OCI-LY1 (cell line): Measurements from ENCODE around the gene S100A10.

ENCODE experiments used
- H2AFZ ChIP-seq: fragments of 200-600 bp; sonication (generic), shearing (Covaris generic); 2 replicates; pipeline ENCODE4 v1.6.0; 2014; ENCODE audit warnings: antibody characterized with exemption, mild to moderate bottlenecking, low read length
- H3F3A ChIP-seq: fragments of 200-600 bp; sonication (generic), shearing (Covaris generic); 2 replicates; pipeline ENCODE4 v1.6.0; 2014; ENCODE audit warnings: mild to moderate bottlenecking, antibody characterized with exemption, low read length, moderate library complexity; ENCODE audit not compliant: insufficient read depth
- H3K27ac ChIP-seq: fragments of 200-600 bp; sonication (generic); 2 replicates; pipeline ENCODE4 v1.5.1; 2014; ENCODE audit warnings: low read length, mixed run types, mild to moderate bottlenecking, low read depth; ENCODE audit not compliant: poor library complexity, severe bottlenecking
- H3K27me3 ChIP-seq: fragments of 200-600 bp; sonication (generic); 2 replicates; pipeline ENCODE4 v1.6.0; 2014; ENCODE audit warnings: antibody characterized with exemption, mild to moderate bottlenecking, low read length, moderate library complexity; ENCODE audit not compliant: insufficient read depth
- H3K36me3 ChIP-seq: fragments of 200-600 bp; sonication (generic); 2 replicates; pipeline ENCODE4 v1.6.1; 2014; ENCODE audit warnings: mild to moderate bottlenecking, antibody characterized with exemption, low read length, moderate library complexity, mixed read lengths; ENCODE audit not compliant: insufficient read depth
- H3K4me1 ChIP-seq: fragments of 200-600 bp; sonication (generic); 2 replicates; pipeline ENCODE4 v1.5.1; 2014; ENCODE audit warnings: mild to moderate bottlenecking, low read length, moderate library complexity; ENCODE audit not compliant: insufficient read depth, severe bottlenecking
- H3K4me2 ChIP-seq: fragments of 200-600 bp; sonication (generic), shearing (Covaris generic); 2 replicates; pipeline ENCODE4 v1.6.1; 2014; ENCODE audit warnings: low read length
- H3K4me3 ChIP-seq: fragments of 200-600 bp; sonication (generic); 2 replicates; pipeline ENCODE4 v1.5.1; 2014; ENCODE audit warnings: low read length, low read depth, mild to moderate bottlenecking, mixed read lengths; ENCODE audit not compliant: poor library complexity, severe bottlenecking
- H3K79me2 ChIP-seq: fragments of 200-600 bp; shearing (Covaris generic); 2 replicates; pipeline ENCODE4 v1.6.1; 2016; ENCODE audit warnings: mixed run types, low read length, mixed read lengths; ENCODE audit not compliant: insufficient read depth
- H3K9ac ChIP-seq: fragments of 200-600 bp; sonication (generic), shearing (Covaris generic); 2 replicates; pipeline ENCODE4 v1.6.1; 2014; ENCODE audit warnings: mild to moderate bottlenecking, low read length, mixed read lengths
- H3K9me2 ChIP-seq: fragments of 200-600 bp; sonication (generic), shearing (Covaris generic); 2 replicates; pipeline ENCODE4 v1.6.1; 2014; ENCODE audit warnings: low read depth, mild to moderate bottlenecking, low read length, mixed read lengths
- H3K9me3 ChIP-seq: fragments of 200-600 bp; shearing (Covaris generic); 2 replicates; pipeline ENCODE4 v1.6.1; 2014; ENCODE audit warnings: low read length, mixed read lengths
- H4K20me1 ChIP-seq: fragments of 200-600 bp; sonication (generic), shearing (Covaris generic); 2 replicates; pipeline ENCODE4 v1.6.0; 2016; ENCODE audit warnings: mild to moderate bottlenecking, low read length; ENCODE audit not compliant: insufficient read depth
- EZH2 ChIP-seq: fragments of 200-600 bp; sonication (generic), shearing (Covaris generic); IDR thresholded peaks from 2 replicates; pipeline ENCODE4 v1.8.0; 2017; ENCODE audit warnings: borderline replicate concordance, mixed run types, mild to moderate bottlenecking, antibody characterized with exemption, low read length, moderate library complexity, mixed read lengths
- TF ChIP-seq, protein P1 (sequence below): fragments of 200-600 bp; sonication (generic), shearing (Covaris generic); IDR thresholded peaks from 2 replicates; pipeline ENCODE4 v1.5.1; 2017; ENCODE audit warnings: mild to moderate bottlenecking, antibody characterized with exemption, low read length, moderate library complexity, mixed read lengths

The S100A10 gene

GRCh38 chr1:151993734-151994496 is at the start of gene S100A10:
S100A10 (minus strand) TSS chr1:151993859; CDS start chr1:151986230, 7,629 bp downstream.
- no peak within 1 kb of the TSS for H3K27ac ChIP-seq

DNA sequence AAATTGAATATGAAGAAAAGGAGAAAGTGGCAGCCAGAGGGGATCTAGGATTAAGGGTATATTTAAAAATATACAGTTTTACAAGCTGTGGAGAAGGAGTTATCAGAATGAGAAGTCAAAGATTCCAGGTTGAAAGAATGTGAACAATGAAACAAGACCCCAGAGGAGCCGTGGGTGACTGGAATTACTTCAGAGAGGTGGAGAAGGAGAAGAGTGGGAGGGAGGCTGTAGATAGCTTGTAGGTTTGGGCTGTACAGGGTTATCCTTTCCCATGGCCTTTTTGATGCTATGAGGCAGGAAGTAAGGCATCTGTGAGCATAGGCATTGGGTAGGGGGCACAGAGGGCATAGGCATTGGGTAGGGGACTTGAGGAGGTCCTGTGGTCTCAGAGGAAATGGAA is 48.4 kb upstream of the S100A10 start:
- H3K4me3 ChIP-seq, result no peak overlapping the region
- peaks cover 10% of the 10 kb centered on the region for H3K4me1 ChIP-seq
- no peaks in the 10 kb centered on the region for H3K9me3 ChIP-seq
- H3K9ac ChIP-seq, result no peak overlapping the region
- no peaks in the 10 kb centered on the region for H3K27me3 ChIP-seq
- H3K9me2 ChIP-seq, result no peaks in the 10 kb centered on the region
- no peak overlapping the region for H3K4me2 ChIP-seq
- no peak overlapping the region for H3K27ac ChIP-seq
- H2AFZ ChIP-seq, result no peak overlapping the region
- no peaks in the 10 kb centered on the region for H3F3A ChIP-seq
- no peaks in the 10 kb centered on the region for H3K36me3 ChIP-seq
- H3K79me2 ChIP-seq, result no peaks in the 10 kb centered on the region
- H4K20me1 ChIP-seq, result no peaks in the 10 kb centered on the region
- TF ChIP-seq, protein P1, sequence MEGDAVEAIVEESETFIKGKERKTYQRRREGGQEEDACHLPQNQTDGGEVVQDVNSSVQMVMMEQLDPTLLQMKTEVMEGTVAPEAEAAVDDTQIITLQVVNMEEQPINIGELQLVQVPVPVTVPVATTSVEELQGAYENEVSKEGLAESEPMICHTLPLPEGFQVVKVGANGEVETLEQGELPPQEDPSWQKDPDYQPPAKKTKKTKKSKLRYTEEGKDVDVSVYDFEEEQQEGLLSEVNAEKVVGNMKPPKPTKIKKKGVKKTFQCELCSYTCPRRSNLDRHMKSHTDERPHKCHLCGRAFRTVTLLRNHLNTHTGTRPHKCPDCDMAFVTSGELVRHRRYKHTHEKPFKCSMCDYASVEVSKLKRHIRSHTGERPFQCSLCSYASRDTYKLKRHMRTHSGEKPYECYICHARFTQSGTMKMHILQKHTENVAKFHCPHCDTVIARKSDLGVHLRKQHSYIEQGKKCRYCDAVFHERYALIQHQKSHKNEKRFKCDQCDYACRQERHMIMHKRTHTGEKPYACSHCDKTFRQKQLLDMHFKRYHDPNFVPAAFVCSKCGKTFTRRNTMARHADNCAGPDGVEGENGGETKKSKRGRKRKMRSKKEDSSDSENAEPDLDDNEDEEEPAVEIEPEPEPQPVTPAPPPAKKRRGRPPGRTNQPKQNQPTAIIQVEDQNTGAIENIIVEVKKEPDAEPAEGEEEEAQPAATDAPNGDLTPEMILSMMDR, result no peak
- no peak for TF ChIP-seq EZH2

More at GRCh38 chr1:151993734-151994496, at the start of gene S100A10:
- Histone ChIP-seq H4K20me1 (no peaks in the 10 kb centered on the region), H2AFZ (no peak within 1 kb of the TSS), H3K79me2 (no peaks in the 10 kb centered on the region), H3F3A (no peaks in the 10 kb centered on the region), H3K9me2 (no peaks in the 10 kb centered on the region), H3K9me3 (no peaks in the 10 kb centered on the region), H3K9ac (peak within 1 kb of the TSS; percentile 38; the same call in 1 of the 2 replicates), H3K4me1 (peaks cover 17% of the 10 kb centered on the region), H3K36me3 (no peaks in the 10 kb centered on the region), H3K4me2 (peak within 1 kb of the TSS; percentile 50), H3K4me3 (peak within 1 kb of the TSS; percentile 59), H3K27me3 (no peaks in the 10 kb centered on the region)
- TF ChIP-seq EZH2, result no peak
- TF ChIP-seq, protein P1, result no peak

- no peaks in the 10 kb centered on the region for H3K9me3 ChIP-seq
- no peak overlapping the region for H3K4me2 ChIP-seq
- H3K27ac ChIP-seq, result no peak overlapping the region
- H2AFZ ChIP-seq, result no peak overlapping the region
- TF ChIP-seq EZH2, result no peak
- H3K79me2 ChIP-seq, result no peaks in the 10 kb centered on the region
- peaks cover 31% of the 10 kb centered on the region for H3K4me1 ChIP-seq
- no peaks in the 10 kb centered on the region for H3F3A ChIP-seq
- H3K36me3 ChIP-seq, result no peaks in the 10 kb centered on the region
- H3K27me3 ChIP-seq, result no peaks in the 10 kb centered on the region
- no peaks in the 10 kb centered on the region for H4K20me1 ChIP-seq
- no peaks in the 10 kb centered on the region for H3K9me2 ChIP-seq
- no peak overlapping the region for H3K9ac ChIP-seq
- no peak overlapping the region for H3K4me3 ChIP-seq
Observed at GRCh38 chr1:152039886-152040285, 46.2 kb upstream of the S100A10 start.

GRCh38 chr1:152039461-152039860 is 45.8 kb upstream of the S100A10 start:
- TF ChIP-seq, protein P1, result no peak
- TF ChIP-seq EZH2, result no peak
- Histone ChIP-seq H3K36me3 (no peaks in the 10 kb centered on the region), H3K9me2 (no peaks in the 10 kb centered on the region), H4K20me1 (no peaks in the 10 kb centered on the region), H3K4me3 (no peak overlapping the region), H3K9ac (no peak overlapping the region), H3K79me2 (no peaks in the 10 kb centered on the region), H3K27ac (no peak overlapping the region), H3K4me2 (no peak overlapping the region), H3K4me1 (peaks cover 35% of the 10 kb centered on the region), H3K27me3 (no peaks in the 10 kb centered on the region), H3K9me3 (no peaks in the 10 kb centered on the region), H2AFZ (no peak overlapping the region), H3F3A (no peaks in the 10 kb centered on the region)
